Stimulated activated CD4-positive, alpha-beta T cell treated with anti-CD3 and anti-CD28 coated beads, Interleukin-12 subunit alpha, Interleukin-12 subunit beta, amount 100 ng/mL, for 48 hours (primary cell): ENCODE data around the gene RASGEF1C.

Experiments used
- DNase-seq, 3 donors: peaks; one replicate each; pipeline ENCODE4 v3.0.0-alpha.2; 2020; ENCODE audit warnings: low read depth in 2 of 3, low spot score in 1 of 3

The RASGEF1C gene

DNA sequence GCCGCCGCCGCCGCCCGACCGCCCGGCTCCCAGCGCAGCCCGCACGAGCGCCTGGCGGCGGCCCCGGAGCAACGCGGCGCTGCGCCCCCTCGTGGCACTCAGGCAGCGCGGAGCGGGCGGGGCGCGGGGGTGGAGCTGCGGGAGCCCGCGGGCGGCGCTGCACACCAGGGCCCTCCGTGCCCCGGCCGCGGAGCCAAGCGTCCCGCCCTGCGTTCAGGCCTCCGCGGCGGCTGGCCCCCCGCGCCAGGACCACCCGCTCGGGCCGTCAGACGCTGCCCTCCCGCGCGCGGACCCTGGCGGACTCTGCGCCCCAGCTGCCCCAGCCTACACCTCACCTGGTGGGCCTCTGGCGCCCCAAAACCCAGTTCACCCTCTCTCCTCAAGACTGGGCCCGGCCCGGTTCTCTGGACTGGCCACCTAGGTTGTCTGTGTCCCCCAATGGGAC is at the start of gene RASGEF1C:
TSS of gene RASGEF1C (minus strand) at position 75 of the 445 bp plus-strand sequence. CDS start 71,159 bp downstream, outside the sequence.
- peak; percentile 31 to 58 (median 48) for DNase-seq

DNA sequence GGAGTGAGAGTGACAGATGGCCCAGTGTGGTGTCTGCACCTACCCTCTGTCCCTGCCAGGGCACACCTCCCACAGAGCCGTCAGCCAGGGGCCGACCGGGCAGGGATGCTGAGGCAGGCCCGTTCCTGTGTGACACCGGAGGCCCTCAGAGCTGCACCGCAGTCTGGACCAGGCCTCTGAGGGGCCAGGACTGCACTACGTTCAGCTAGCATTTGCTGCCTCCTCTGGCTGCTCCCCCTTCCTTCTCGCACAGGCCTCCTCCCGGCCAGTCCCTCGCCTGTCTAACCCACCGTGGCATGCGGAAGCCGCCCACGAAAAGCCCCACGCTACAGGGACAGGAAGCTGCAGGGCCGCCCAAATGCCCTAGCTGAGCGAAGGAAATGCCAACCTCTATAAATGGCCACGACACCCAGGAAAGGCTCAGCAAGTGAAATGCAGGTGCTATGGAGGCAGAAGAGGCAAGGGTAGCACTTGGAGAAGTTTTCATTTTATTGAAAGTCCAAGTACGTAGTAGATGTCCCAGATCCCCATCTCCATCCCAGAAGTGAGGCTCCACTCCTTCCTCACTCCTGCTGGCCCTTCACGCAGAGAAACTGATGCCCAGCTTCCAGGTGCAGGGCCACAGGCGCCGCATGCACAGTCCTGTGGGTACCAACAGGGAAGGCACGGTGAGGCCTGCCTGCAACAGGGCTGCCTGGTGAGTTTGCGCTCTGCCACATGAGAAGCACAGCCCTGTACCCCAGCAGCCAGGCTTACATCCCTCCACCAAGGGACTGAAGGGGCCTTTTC is 44.2 kb upstream of the RASGEF1C start:
- DNase-seq = no peak

DNA sequence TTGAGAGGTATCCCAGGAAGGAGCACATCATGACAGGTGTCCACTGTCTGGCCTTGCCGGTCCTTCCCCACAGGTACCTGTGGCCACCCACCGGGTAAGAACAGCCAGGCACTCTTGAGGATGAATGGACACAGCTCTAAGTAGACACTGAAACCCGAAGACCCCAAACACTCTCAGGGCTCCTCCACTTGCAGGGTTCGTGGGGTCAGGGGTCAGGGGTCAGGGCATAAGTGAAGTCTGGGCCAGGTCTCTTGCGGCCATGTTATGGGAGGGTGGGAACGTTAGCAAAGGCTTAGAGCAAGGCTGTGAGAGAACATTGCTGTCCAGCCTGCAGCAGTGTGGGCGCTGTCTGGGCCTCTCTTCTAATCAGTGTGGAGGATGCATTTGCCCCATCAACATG is 42.9 kb upstream of the RASGEF1C start:
- no peak for DNase-seq

DNA sequence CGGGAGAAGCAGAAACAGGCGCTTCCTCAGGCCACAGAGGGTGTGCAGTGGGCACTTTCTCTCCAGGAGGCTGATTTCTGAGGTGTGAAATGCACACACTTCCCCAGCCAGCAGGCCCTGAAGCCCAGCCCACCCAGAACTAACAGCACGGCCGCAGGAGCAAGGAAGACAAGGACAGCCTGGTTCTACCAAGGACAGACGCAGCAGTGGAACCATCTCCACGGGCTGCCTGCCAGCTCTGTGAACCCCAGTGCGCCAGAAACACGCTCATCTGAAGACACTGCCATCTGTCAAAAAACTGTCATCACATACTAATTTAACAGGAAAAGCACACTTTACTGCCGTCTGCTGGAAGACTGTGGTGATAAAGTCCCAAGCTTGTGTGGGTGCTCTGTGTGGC is 42.1 kb upstream of the RASGEF1C start:
- no peak for DNase-seq

DNA sequence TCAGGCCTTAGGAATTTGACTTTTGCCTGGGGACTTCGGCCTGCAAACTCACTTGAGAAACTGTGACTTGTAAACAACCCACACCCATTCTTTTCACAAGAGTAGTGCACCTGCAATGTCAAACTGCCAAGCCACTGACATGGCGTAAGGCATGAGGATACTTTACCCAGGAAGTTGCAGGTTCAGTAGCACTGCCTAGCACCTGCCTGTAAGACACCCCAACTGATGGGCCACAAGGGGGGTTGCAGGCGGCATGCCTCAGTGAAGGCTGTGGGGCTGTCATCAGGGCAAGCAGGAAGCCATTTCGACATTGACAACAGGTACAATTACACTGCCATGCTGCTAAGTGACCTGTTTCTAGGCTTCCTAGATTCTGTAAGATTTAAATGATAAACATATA is 41.3 kb upstream of the RASGEF1C start:
- no peak for DNase-seq

DNA sequence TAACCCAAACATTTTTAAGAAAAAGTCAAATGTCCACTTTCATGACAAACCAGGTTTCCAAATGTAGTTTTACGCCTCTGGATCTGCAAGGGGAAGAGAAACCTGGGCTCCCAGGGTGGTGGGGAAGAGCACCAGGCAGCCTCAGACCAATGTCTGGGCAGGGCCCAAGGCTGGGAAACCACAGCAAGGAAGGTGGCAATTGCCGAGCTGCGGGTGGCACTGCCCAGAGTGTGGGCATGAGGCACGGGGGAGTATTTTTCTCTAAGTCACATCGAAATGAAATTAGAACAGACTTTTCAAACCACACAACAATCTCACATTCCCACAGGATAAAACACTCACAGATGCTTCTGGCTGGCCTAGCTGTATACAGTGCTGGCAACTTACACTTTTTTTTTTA is 32.6 kb upstream of the RASGEF1C start:
- DNase-seq = no peak

DNA sequence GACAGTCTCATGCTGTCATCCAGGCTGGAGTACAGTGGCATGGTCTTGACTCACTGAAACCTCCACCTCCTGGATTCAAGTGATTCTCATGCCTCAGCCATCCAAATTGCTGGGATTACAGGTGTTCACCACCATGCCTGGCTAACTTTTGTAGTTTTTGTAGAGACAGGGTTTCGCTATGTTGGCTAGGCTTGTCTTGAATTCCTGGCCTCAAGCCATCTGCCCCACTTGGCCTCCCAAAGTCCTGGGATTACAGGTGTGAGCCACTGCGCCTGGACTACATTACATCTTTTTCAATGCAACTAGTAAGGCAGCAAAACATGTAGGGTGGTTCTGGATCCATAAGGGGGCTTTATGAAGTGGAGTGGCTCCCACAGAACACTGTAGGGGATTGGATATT is 29.6 kb upstream of the RASGEF1C start:
- no peak for DNase-seq

DNA sequence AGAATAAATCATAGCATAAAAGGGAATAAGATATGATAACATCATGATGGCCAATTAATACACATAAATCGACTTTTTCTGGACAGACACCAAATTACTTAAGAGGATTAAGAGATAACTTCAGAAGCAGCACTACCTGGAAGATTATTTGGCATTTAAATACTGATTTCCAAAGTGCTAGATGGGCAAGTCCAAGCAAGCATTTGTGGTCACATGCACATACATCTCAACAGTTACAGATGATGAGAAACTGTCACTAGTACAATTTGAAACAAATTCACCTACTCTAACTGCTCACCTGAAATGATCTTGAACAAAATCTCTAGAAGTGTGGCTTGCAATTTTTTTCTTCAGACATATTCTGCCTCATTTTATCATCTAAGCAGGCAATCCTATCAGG is 26.8 kb upstream of the RASGEF1C start:
- DNase-seq = no peak

DNA sequence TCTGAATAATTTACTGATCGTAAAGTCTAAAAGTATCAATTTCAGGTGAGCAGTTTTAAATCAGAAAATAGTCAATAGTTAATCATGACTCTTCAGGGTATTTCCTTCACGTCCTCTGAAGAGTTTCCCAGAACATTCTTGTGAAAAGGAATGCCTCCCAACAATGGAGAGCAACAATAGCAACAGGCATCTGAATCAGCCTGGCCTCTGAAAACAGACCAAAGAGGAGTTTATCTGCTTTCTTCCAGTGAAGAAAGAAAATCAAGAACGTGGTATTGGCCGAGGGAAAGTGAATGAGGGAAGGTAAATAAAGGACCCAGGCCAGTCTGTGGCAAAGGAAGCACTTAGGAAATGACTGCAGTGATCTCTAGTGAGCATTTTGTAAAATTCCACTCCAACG is 26.1 kb upstream of the RASGEF1C start:
- no peak for DNase-seq

DNA sequence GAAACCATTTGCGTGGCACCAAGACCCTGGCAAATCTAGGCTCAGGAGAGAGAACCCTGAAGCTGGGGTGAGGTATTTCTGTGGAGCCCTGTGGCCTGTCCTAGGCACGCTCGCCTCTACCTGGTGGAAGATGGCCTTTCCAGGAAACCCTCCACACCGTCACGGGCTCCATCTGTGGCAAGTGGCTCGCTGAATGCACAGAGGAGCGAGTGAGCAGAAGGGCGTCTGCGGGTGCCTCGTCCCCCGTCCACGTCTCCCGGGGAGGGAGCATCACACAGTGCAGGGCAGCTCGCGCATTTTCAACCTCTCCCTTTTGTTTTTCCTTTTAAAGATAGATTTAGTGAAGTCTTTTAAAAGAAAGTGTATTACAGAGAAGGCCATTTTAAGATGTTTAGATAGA is 25.3 kb upstream of the RASGEF1C start:
- no peak for DNase-seq

DNA sequence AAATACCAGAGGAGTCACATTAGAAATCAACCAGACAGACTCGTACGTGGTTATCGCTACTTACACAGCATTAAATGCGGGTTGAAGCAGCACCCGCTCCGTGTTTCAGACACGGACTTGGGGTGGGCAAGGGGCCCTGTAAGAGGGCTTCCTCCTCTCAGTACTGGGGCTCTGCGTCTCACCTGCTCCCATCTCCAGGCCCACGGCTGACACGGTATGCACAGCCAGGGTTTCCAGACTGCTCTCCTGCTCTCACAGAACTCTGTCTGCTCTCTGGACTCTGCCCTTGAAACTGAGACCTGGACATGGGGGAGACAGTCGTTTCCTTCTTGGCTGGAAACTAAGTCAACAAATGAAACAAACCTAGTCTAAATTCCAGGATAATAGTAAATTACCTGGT is 24.7 kb upstream of the RASGEF1C start:
- DNase-seq = no peak

DNA sequence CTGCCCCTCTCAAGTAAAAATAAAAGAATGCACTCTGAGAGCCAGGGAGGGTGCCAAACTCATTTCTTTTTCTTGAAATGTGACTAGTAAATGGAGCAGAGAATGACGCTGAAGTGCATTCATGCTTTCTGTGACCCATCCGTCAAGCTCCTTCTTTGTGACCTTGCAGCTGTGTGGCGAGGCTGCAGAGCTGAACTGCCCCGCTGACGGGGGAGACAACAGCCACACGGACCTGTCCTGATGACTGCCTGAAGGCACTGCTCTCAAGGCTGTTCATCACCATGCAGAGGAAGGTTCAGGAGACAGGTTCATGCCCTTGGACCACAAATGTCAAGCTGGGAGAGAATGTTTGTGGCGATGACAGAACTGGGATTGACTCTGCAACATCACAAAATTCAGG is 21.0 kb upstream of the RASGEF1C start:
- DNase-seq = no peak

DNA sequence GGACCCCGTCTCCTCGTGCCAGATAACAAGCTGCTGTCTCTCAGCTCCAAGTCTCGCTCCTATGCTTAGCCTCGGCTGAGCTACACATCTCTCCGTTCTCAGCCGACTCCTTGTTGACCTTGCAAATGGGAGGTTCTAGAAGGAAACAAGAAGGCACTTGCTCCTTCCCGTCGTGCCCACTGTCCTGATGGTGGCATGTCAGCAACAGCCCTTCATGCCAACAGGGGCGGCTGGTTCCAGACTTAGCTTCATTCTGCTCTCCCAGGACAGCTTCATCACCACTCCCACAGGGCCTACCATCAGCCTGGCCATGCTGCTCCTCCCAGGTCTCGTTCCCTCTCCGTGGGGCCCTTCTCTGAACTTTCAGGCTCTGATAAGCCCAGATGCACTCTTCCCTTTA is 13.0 kb upstream of the RASGEF1C start:
- no peak for DNase-seq

DNA sequence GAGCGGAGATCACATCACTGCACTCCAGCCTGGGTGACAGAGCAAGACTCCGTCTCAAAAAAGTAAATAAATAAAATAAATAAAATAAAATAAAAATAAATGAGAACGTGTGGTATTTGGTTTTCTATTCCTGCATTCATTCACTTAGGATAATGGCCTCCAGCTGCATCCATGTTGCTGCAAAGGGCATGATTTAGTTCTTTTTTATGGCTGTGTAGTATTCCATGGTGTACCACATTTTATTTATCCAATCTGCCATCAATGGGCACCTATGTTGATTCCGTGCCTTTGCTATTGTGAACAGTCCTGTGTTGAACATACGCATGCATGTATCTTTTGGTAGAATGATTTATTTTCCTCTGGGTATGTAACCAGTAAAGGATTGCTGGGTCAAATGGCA is 8.8 kb upstream of the RASGEF1C start:
- DNase-seq = no peak

DNA sequence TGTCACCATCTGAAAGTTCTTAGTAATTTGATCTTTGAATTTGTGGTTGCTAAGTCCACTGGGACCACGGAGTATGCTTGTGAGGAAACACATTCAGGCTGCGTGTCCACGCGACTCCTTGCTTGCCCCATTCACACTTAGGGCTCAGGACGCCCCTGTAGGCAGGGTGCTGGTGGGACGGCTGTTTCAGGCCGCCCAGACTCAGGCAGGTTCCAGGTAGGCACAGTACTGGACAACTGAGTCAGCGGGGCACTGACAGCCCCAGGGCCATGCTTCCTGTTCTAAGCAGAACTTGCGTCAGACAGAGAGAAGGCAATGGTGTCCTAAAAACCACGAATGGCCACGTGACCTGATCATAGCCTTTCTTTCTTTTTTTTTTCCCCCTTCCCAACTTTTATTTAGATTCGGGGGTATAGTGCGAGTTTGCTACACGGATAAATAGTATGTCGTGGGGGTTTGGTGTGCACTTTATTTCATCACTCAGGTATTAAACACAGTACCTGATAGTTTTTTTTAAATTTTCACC is 7.7 kb upstream of the RASGEF1C start:
- no peak for DNase-seq

DNA sequence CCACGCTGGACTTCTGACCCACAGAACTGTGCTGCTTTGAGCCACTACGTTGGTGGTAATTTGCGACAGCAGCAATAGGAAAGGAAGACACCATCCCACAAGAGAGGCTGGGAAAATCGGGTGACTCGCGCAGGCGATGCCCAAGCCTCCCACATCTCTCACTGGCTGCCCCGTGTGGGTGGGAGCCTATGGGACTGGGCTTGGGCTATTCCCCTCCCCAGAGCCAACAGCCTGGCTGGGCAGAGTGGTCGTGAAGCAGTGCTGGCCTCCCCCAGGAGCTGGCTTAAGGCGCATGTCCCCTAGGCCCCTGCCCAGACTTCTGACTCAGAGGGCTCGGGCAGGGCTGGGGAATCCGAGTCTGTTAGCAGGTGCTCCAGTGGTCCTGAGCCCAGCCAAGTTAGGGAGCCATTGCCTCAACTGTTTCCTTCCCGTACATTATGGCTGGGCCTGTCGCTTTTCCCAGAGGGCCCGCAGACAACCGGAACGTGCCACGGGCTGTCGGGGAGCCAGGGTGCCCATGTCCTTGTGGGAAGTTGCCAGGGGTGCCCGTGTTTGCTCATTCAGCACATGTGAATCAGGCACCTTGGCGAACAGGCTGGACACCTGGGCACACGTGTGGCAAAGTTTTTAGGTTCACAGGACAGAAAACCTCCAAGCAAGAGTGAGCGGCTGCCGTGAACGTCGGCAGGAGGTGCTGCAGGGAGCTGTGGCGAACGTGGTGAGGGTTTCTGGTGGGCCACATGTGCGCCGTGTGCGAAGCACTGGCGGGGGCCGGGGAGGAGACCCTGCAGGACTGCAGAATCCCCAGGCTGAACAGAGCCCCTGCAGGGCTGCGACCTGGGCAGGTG is 7.0 kb upstream of the RASGEF1C start:
- DNase-seq = no peak

DNA sequence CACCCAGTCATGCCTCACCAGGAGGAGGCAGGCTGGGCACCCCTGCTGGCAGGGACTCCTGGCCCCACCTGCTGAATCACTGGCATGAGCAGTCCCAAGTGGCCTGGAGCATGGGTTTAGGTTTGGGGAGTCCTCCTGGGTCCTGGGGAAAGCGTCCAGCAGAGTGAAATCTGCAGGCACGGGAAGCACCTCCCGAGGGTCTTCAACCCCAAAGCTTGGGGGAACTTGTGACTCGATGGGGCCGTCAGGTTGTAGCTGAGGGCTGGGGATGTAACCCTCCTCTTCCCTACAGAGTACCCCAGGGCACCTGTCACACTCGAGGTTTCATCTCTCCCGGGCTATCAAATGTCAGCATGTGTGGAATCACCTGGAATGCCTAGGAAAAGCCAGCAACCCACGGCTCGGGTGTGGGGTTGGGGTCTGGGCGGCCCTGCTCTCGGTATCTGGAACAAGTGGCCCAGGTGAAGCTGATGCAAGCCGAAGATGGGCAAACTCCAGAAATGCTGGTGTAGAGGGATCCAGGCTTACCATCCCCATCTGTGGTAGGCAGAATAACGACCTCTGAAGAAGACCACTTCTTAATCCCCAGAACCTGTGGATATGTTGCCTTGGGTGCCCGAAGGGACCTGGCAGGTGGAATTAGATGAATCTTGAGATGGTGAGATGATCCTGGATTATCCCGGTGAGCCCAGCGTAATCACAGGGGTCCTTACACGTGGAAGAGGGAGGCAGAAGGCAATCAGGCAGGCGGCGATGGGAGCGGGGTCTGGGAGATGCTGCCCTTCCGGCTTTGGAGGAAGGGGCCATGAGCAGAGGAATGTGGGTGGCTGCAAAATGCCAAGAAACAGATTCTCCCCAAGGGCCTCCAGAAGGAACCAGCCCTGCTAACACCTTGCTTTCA is 6.1 kb upstream of the RASGEF1C start:
- DNase-seq = no peak

DNA sequence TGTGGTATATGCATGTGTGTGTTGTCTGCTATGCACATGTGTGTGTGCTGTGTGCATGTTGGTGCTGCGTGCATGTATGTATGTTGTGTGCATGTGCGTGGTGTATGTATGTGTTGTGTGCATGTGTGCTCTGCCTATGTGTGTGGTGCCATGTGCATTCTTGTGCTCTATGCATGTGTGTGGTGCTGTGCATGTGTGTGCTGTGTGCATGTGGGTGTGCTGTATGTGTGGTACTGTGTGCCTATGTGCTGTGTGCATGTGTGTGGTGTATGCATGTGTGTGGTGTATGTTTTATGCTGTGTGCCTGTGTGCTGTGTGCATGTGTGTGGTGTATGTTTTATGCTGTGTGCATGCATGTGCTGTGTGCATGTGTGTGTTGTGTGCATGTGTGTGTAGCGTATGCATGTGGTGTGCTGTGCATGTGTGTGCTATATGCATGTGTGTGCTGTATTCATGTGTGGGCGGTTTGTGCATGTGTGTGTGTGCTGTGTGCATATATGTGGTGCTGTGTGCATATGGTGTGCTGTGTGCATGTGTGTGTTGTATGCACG is 4.7 kb upstream of the RASGEF1C start:
- DNase-seq = no peak

DNA sequence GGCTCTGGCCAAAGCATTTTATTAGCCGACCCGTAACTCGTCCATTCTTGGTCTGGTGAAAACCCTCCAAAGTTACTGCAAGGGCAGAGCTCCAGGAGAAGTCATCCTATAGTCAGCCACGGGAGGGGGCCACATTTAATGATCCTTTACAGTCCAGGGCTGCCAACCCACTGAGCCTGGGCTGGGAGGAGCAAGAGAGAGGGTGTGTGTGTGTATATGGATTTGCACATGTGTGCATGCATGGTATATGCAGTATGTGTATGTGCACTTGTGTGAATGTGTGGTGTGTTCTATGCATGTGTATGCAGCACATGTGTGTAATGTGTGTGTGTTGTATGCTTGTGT is 4.2 kb upstream of the RASGEF1C start:
- no peak for DNase-seq

DNA sequence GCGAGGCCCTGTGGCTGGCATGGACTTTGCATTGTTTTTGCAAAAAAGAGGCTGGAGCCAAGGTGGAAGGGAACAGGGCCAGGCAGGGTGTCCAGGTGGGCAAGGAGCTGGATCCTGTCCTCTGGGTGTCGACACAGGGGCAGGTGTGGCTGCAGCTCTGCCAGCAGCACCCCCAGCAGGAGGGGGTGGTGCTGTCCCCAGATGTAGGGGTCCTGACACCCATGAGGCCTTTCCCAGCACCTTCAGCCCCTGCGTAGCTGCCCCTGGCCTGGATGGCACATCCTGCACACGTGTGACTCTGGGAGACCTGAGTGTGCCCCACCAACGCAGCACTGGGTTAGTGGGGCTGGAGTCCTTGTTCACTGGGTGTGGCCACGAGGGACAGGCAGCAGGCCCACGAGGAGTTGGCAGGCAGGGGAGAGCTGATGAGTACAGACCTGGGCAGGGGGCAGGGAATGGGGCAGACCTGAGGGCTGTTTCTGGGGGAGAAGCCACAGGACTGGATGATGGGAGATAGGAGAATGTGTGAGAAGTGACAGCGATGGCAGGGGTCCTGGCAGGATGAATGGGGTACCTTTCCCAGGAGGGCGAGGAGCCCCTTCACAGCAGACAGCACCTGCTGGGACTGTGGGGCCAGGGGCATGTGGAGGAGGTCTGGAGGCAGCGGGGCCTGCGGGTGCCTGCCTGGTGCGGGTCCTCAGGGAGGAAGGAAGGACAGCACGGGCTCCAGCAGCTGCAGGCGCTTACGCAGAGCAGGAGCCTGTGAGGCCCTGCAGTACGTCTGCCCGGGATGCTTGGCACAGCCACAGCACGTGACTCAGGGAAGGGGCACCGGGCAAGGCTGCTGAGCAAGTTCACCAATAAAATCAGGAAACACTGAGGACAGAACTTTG is 3.6 kb upstream of the RASGEF1C start:
- DNase-seq = no peak
